ENCODE data around the gene ARID1B.

The ARID1B gene

GRCh38 chr6:157246771-157247484 is 469.8 kb downstream of the ARID1B start:
- DNase-seq (ENCODE audit: low read depth): no peak

- no peak for DNase-seq (ENCODE audit: low read depth)
Observed at GRCh38 chr6:157248264-157248663, 471.1 kb downstream of the ARID1B start.

- DNase-seq (ENCODE audit: low read depth): no peak
Observed at GRCh38 chr6:157249826-157250225, 472.6 kb downstream of the ARID1B start.

- DNase-seq (ENCODE audit: low read depth): no peak
Observed at GRCh38 chr6:157251586-157252247, 474.5 kb downstream of the ARID1B start.

GRCh38 chr6:157253017-157253416 is 475.8 kb downstream of the ARID1B start:
- DNase-seq (ENCODE audit: low read depth): no peak

- DNase-seq (ENCODE audit: low read depth): no peak
Observed at GRCh38 chr6:157253699-157254098, 476.5 kb downstream of the ARID1B start.

- DNase-seq (ENCODE audit: low read depth): no peak
Observed at GRCh38 chr6:157254538-157254937, 477.4 kb downstream of the ARID1B start.

- no peak for DNase-seq (ENCODE audit: low read depth)
Observed at GRCh38 chr6:157255079-157255478, 477.9 kb downstream of the ARID1B start.

- DNase-seq (ENCODE audit: low read depth): no peak
Observed at GRCh38 chr6:157258878-157259277, 481.7 kb downstream of the ARID1B start.

GRCh38 chr6:157259443-157259842 is 482.3 kb downstream of the ARID1B start:
- no peak for DNase-seq (ENCODE audit: low read depth)
